ENCODE results near the gene ZNF525. TPM values are rescaled to one million over a fixed set of nuclear protein-coding genes. Genes with fewer than 3 reads are reported as not detected.

ZNF525 gene
- total RNA-seq, 1 donor from 2014 or later, result 31.8 TPM

- no peak for DNase-seq (ENCODE audit: low spot score)
- no peaks in the 10 kb centered on the region for H3F3A ChIP-seq (ENCODE audit: low read depth)
- H3K4me1 ChIP-seq, result peaks cover under 1% of the 10 kb centered on the region
- no peak overlapping the region for H3K4me3 ChIP-seq
- H3K27ac ChIP-seq, result no peak overlapping the region
- Mint-ChIP-seq H3K9me3 (peaks cover 9% of the 10 kb centered on the region), H3K36me3 (peaks cover 15% of the 10 kb centered on the region), H3K27ac (no peak overlapping the region), H3K4me3 (no peak overlapping the region), H3K27me3 (ENCODE audit: insufficient read depth, low read depth) (peaks cover 13% of the 10 kb centered on the region), H3K4me1 (no peaks in the 10 kb centered on the region)
- H3K9ac ChIP-seq, result no peak overlapping the region
- no peak for TF ChIP-seq EZH2phosphoT487 (IDR thresholded peaks at IDR 0.05)
- TF ChIP-seq CTCF (IDR thresholded peaks at IDR 0.05), result no peak
- TF ChIP-seq EZH2 (IDR thresholded peaks at IDR 0.05), result no peak
- H3K36me3 ChIP-seq, result no peaks in the 10 kb centered on the region
- no peaks in the 10 kb centered on the region for H4K20me1 ChIP-seq (ENCODE audit: low read depth)
- peaks cover 6% of the 10 kb centered on the region for H3K79me2 ChIP-seq (ENCODE audit: low read depth)
- no peaks in the 10 kb centered on the region for H3K9me3 ChIP-seq (ENCODE audit: low read depth)
- no peaks in the 10 kb centered on the region for H3K27me3 ChIP-seq
- no peak overlapping the region for H3K4me2 ChIP-seq
- H2AFZ ChIP-seq (replicated peaks), result no peak overlapping the region
These were observed 6.7 kb downstream of the ZNF525 start for GRCh38 chr19:53372196-53372595.

DNA sequence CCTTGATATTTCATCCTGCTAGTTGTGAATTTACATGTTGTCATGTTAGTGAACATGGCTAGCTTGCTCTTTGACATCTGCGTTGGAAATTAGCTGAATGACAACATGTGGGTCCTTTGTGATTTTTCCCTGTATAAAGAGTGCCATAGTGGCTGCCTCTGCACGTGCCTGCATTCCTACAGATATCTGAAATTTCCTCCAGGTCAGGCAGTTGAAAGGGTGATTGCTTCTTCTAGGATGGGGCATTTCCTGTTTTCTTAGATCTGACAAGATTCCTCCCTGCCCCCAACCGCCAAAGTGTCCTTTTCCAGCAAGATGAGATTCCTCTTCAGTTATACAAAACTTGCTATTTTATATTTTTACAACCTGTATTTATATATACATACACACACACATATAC is 8.8 kb downstream of the ZNF525 start:
- peaks cover 11% of the 10 kb centered on the region for H3K27me3 Mint-ChIP-seq (ENCODE audit: insufficient read depth, low read depth)
- TF ChIP-seq CTCF (IDR thresholded peaks at IDR 0.05), result no peak
- no peaks in the 10 kb centered on the region for H3F3A ChIP-seq (ENCODE audit: low read depth)
- H3K4me3 Mint-ChIP-seq, result no peak overlapping the region
- H2AFZ ChIP-seq (replicated peaks), result no peak overlapping the region
- H3K27me3 ChIP-seq, result no peaks in the 10 kb centered on the region
- H3K27ac ChIP-seq, result no peak overlapping the region
- DNase-seq (ENCODE audit: low spot score), result no peak
- H3K36me3 ChIP-seq, result peaks cover 2% of the 10 kb centered on the region
- peaks cover 13% of the 10 kb centered on the region for H3K9me3 Mint-ChIP-seq
- H3K4me1 Mint-ChIP-seq, result no peaks in the 10 kb centered on the region
- H3K79me2 ChIP-seq (ENCODE audit: low read depth), result no peaks in the 10 kb centered on the region
- no peak overlapping the region for H3K4me3 ChIP-seq
- no peaks in the 10 kb centered on the region for H3K4me1 ChIP-seq
- H3K27ac Mint-ChIP-seq, result no peak overlapping the region
- no peak overlapping the region for H3K4me2 ChIP-seq
- H4K20me1 ChIP-seq (ENCODE audit: low read depth), result no peaks in the 10 kb centered on the region
- H3K9ac ChIP-seq, result no peak overlapping the region
- no peaks in the 10 kb centered on the region for H3K9me3 ChIP-seq (ENCODE audit: low read depth)
- peaks cover 24% of the 10 kb centered on the region for H3K36me3 Mint-ChIP-seq

DNA sequence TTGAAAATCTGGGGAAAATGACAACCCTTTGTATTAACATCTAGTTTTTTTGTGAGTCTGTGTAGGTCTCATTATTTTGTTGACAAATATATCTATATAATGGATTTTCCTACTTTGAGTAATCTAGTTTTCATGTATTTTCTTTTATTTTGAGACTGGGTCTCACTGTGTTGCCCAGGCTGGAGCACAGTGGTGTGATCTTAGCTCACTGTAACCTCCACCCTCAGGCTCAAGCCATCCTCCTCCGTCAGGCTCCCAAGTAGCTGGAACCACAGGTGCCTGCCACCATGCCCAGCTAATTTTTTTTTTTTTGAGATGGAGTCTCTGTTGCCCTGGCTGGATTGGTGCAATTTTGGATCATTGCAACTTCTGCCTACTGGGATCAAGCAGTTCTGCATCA is 9.2 kb downstream of the ZNF525 start:
- Mint-ChIP-seq H3K9me3 (peaks cover 15% of the 10 kb centered on the region), H3K36me3 (peaks cover 26% of the 10 kb centered on the region), H3K4me1 (no peaks in the 10 kb centered on the region), H3K4me3 (no peak overlapping the region), H3K27me3 (ENCODE audit: insufficient read depth, low read depth) (peaks cover 11% of the 10 kb centered on the region), H3K27ac (no peak overlapping the region)
- no peak for TF ChIP-seq EZH2phosphoT487 (IDR thresholded peaks at IDR 0.05)
- TF ChIP-seq EZH2 (IDR thresholded peaks at IDR 0.05), result no peak
- TF ChIP-seq CTCF (IDR thresholded peaks at IDR 0.05), result no peak
- H3K36me3 ChIP-seq, result peaks cover 6% of the 10 kb centered on the region
- no peaks in the 10 kb centered on the region for H4K20me1 ChIP-seq (ENCODE audit: low read depth)
- H3K4me1 ChIP-seq, result no peaks in the 10 kb centered on the region
- no peak overlapping the region for H3K9ac ChIP-seq
- H3K27me3 ChIP-seq, result no peaks in the 10 kb centered on the region
- H3K27ac ChIP-seq, result no peak overlapping the region
- no peak overlapping the region for H2AFZ ChIP-seq (replicated peaks)
- no peaks in the 10 kb centered on the region for H3K79me2 ChIP-seq (ENCODE audit: low read depth)
- H3F3A ChIP-seq (ENCODE audit: low read depth), result no peaks in the 10 kb centered on the region
- no peak overlapping the region for H3K4me2 ChIP-seq
- H3K4me3 ChIP-seq, result no peak overlapping the region
- DNase-seq (ENCODE audit: low spot score), result no peak
- H3K9me3 ChIP-seq (ENCODE audit: low read depth), result no peaks in the 10 kb centered on the region

GRCh38 chr19:53381376-53381775 is 15.9 kb downstream of the ZNF525 start:
- H3K4me3 Mint-ChIP-seq, result no peak overlapping the region
- H3K9me3 ChIP-seq (ENCODE audit: low read depth), result no peaks in the 10 kb centered on the region
- no peak for TF ChIP-seq EZH2 (IDR thresholded peaks at IDR 0.05)
- TF ChIP-seq EZH2phosphoT487 (IDR thresholded peaks at IDR 0.05), result no peak
- TF ChIP-seq CTCF (IDR thresholded peaks at IDR 0.05), result no peak
- H4K20me1 ChIP-seq (ENCODE audit: low read depth), result no peaks in the 10 kb centered on the region
- no peak overlapping the region for H3K9ac ChIP-seq
- H3K9me3 Mint-ChIP-seq, result peaks cover 57% of the 10 kb centered on the region
- no peak overlapping the region for H3K27ac Mint-ChIP-seq
- peaks cover 49% of the 10 kb centered on the region for H3K36me3 Mint-ChIP-seq
- H3K27ac ChIP-seq, result no peak overlapping the region
- no peaks in the 10 kb centered on the region for H3K4me1 Mint-ChIP-seq
- no peak overlapping the region for H2AFZ ChIP-seq (replicated peaks)
- no peaks in the 10 kb centered on the region for H3K79me2 ChIP-seq (ENCODE audit: low read depth)
- H3K36me3 ChIP-seq, result peaks cover 31% of the 10 kb centered on the region
- H3K27me3 ChIP-seq, result no peaks in the 10 kb centered on the region
- H3F3A ChIP-seq (ENCODE audit: low read depth), result no peaks in the 10 kb centered on the region
- no peak for DNase-seq (ENCODE audit: low spot score)
- H3K4me1 ChIP-seq, result no peaks in the 10 kb centered on the region
- H3K27me3 Mint-ChIP-seq (ENCODE audit: insufficient read depth, low read depth), result no peaks in the 10 kb centered on the region
- no peak overlapping the region for H3K4me3 ChIP-seq
- H3K4me2 ChIP-seq, result no peak overlapping the region
